Measurements from ENCODE around the gene MGAT4B. TPM values are rescaled to one million over a fixed set of nuclear protein-coding genes. Genes with fewer than 3 reads are reported as not detected.
A peak's percentile ranks its signal among the peaks of the same experiment; 100 is the strongest.

MGAT4B gene
- total RNA-seq, 4 donors from 2014 or later, result 366 to 1,291 (median 1,007) TPM

DNA sequence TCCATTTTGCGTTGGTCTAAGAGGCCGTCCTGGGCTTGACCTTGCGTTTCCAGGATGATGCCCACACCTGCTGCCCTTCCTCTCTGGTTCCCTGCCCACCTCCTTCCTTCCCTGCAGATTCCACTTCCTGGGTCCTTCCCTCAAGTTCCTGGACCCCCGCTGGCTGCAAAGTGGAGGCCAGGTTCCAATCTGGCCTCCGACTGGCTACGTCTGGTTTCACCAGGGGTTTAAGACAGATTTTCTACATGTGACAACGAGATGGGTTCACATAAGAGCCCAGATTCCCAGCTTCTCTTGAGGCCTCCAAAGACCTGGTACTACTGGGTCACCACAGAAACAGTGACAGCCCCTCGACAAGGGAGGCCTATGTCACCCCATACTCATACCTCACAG lies 2.1 kb downstream of the MGAT4B start:
- DNase-seq, result no peak
- H3K27me3 ChIP-seq, result no peaks in the 10 kb centered on the region
- peaks cover 13 to 54% (median 30%) of the 10 kb centered on the region in 4 donors for H3K4me1 ChIP-seq
- H3K4me3 ChIP-seq, result peak overlapping the region in 2 of 4 donors; percentile 91 to 98
- no peak for TF ChIP-seq POLR2A (IDR thresholded peaks at IDR 0.05)
- H3K27ac ChIP-seq, result peak overlapping the region in 3 of 4 donors; percentile 95 to 100 (median 98)
- H3K36me3 ChIP-seq, result peaks cover 0 to 32% (median 0%) of the 10 kb centered on the region in 3 donors
- H3K9me3 ChIP-seq, result no peaks in the 10 kb centered on the region

DNA sequence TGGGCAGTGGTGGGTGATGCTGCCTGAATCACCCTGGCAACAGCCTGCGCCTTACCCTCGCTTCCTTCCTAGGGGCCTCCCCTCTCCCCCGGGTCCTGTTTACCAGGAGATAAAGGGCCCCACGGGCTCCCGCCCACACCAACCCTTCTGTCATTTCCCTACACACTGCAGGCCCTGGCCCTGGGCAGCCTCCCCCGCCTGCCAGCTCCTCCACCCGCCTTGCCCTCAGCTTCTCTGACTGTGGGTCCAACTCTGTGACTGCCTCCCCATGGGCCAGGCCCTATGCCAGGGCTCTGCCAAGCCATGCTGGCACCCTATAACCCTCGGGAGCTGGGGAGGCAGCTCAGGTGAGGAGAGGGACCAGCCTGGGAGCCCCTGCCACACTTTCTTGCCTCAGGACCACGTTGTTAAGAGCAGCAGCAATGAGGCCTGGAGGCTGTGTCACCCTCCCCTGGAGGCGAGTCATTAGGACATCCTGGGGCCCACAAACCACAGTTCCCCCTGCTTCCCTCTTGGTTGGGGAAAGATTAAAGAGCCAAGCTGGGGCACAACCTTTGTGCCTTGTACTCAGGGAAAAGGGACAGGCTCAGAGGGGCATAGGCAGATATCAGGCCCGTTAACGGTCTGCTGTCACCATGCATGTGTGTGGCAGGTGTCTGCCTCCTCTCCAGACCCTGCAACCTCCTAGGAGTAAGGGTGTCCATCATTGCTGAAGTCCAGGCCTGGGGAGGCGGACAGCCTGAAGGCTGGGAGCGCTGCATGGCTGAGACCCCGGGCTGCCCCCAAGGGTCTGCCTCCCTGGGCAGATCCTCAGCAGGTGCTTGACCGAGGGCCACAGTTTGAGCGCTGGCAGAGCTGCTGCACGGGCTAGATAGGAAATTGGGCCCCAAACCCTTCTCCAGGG lies 2.8 kb downstream of the MGAT4B start:
- Histone ChIP-seq H3K4me3 (peak overlapping the region in 2 of 4 donors; percentile 91 to 98), H3K27me3 (no peaks in the 10 kb centered on the region), H3K4me1 (peaks cover 13 to 54% (median 30%) of the 10 kb centered on the region in 4 donors), H3K36me3 (peaks cover 0 to 38% (median 0%) of the 10 kb centered on the region in 3 donors), H3K27ac (peak overlapping the region; percentile 32 to 100 (median 96)), H3K9me3 (no peaks in the 10 kb centered on the region)
- peak; percentile 40 to 76 (median 54) for DNase-seq
- TF ChIP-seq, protein P1, sequence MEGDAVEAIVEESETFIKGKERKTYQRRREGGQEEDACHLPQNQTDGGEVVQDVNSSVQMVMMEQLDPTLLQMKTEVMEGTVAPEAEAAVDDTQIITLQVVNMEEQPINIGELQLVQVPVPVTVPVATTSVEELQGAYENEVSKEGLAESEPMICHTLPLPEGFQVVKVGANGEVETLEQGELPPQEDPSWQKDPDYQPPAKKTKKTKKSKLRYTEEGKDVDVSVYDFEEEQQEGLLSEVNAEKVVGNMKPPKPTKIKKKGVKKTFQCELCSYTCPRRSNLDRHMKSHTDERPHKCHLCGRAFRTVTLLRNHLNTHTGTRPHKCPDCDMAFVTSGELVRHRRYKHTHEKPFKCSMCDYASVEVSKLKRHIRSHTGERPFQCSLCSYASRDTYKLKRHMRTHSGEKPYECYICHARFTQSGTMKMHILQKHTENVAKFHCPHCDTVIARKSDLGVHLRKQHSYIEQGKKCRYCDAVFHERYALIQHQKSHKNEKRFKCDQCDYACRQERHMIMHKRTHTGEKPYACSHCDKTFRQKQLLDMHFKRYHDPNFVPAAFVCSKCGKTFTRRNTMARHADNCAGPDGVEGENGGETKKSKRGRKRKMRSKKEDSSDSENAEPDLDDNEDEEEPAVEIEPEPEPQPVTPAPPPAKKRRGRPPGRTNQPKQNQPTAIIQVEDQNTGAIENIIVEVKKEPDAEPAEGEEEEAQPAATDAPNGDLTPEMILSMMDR (IDR thresholded peaks at IDR 0.05), result no peak
- no peak for TF ChIP-seq POLR2A (IDR thresholded peaks at IDR 0.05)

DNA sequence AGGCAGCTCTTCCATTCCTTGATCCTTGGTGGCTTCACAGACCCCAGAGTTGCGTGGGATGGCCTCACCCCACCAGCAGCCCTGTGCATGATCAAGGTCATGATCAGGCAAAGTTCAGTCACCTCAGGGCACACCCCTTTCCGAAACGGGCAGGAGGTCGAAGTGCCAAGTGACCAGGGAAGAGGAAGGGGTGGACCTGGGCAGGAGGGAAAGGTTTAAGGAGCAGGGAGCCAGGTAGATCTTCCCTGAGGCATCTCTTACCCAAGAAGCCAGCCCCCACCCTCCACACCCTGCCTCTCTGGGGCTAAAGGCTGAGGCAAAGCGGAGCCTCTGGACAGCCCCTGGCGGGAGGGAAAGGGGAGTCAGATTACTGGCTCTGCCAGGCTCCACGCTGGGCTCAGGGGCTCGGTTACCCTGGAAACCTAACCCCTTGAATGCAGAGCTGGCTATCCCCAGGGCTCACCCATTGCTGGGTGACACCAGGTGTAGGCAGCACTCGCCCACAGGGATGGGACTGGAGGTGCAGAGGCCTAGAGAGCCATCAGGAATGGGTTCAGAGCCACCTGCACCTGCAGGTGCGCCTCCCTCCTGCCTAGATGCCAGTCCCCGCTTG lies 3.6 kb downstream of the MGAT4B start:
- Histone ChIP-seq H3K9me3 (no peaks in the 10 kb centered on the region), H3K27me3 (no peaks in the 10 kb centered on the region), H3K4me3 (peak overlapping the region in 2 of 4 donors; percentile 91 to 98), H3K4me1 (peaks cover 13 to 52% (median 30%) of the 10 kb centered on the region in 4 donors), H3K36me3 (peaks cover 0 to 47% (median 0%) of the 10 kb centered on the region in 3 donors), H3K27ac (peak overlapping the region; percentile 32 to 100 (median 96))
- peak in 1 of 3 donors; percentile 64 for DNase-seq
- TF ChIP-seq, protein P1 (IDR thresholded peaks at IDR 0.05), result no peak
- no peak for TF ChIP-seq POLR2A (IDR thresholded peaks at IDR 0.05)

DNA sequence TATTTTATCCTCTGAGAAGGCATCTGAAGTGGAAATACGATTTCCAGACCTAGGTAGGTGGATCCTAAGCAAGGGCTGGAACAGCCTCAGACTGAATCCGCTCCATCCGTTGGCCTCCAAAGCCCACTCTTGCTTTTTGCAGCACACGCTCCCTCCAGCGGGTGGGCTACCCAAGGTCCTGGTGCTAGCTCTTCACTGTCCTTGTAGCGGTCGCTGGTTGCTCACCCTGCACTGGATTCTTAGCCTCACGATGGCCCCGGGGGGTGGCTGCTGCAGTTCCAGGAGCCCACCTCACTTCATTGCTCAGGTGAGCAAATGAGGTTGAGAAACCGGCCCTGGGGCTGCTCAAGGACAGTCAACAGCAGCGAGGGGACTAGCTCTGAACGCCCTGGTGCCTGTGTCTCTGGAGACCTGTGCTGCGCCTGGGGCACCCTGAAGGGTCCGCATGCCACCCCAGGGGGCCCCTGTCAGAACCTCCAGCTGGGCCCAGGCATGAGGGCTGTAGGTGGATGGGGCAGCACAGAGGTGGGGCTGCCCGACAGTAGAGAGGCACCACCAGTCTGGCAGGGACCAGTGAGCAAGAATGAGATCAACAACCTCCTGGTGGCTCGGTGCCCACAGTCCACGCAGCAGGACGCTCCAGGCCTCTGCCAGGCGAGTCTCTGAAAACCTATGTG lies 4.3 kb downstream of the MGAT4B start:
- TF ChIP-seq POLR2A (IDR thresholded peaks at IDR 0.05), result no peak
- H3K36me3 ChIP-seq, result peaks cover 0 to 54% (median 0%) of the 10 kb centered on the region in 3 donors
- peaks cover 13 to 45% (median 28%) of the 10 kb centered on the region in 4 donors for H3K4me1 ChIP-seq

DNA sequence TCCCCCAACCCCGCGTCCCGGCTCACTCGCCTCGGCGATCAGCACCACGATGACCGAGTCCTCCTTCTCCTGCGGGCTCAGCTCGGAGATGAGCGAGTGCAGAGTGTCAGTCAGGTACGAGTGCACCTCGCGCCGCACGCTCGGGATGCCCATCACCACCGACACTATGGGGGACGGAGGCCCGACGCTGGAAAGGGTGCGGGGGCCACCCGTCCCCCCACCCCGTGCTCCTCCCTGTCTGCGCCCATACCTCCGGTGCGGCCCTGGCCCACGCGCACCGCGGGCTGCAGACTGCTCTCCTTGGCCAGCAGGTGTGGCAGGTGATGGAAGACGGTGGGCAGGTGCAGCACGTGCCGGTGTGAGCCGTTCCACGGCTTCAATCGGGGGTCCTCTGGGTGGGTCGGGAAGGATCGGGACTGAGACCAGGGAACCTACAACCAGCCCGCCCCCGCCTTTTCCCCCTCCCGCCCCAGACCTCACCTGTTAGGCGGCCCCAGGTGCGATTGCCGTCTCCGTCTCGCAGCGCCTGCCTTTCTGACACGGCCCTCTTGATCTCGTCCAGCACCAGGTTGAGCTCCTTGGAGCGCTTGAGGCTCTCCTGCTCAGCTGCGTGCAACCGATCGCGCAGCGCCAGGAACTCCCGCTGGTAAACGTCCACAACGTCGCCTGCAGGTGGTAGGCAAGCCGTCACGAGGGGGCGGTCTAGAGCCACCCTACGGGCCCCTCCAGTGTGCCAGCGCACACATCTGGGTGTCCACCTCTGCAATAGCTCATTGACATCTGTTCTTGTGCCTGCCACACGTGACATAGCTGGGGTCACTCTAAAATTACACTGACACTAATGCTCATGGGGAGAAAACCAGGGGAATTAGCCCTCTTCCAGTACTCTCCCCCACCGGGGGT lies 5.1 kb downstream of the MGAT4B start:
- Histone ChIP-seq H3K9me3 (no peaks in the 10 kb centered on the region), H3K27me3 (no peaks in the 10 kb centered on the region), H3K4me1 (peaks cover 13 to 48% (median 28%) of the 10 kb centered on the region in 4 donors), H3K36me3 (peaks cover 0 to 58% (median 0%) of the 10 kb centered on the region in 3 donors), H3K4me3 (no peak overlapping the region), H3K27ac (peak overlapping the region in 2 of 4 donors; percentile 95 to 100)
- DNase-seq, result peak; percentile 75 to 92 (median 86)
- TF ChIP-seq POLR2A (IDR thresholded peaks at IDR 0.05), result no peak
- TF ChIP-seq, protein P1 (IDR thresholded peaks at IDR 0.05), result peak; percentile 20 to 81 (median 70)

More for the DNA sequence above, 4.3 kb downstream of the MGAT4B start:
- H3K9me3 ChIP-seq, result no peaks in the 10 kb centered on the region
- H3K27me3 ChIP-seq, result no peaks in the 10 kb centered on the region
- no peak overlapping the region for H3K4me3 ChIP-seq
- H3K27ac ChIP-seq, result peak overlapping the region in 2 of 4 donors; percentile 95 to 100
- peak in 1 of 3 donors; percentile 57 for DNase-seq

All from Peyer's patch (tissue), 4 donors.